Measurements from ENCODE around the gene ZBTB7B.

The ZBTB7B gene

DNA sequence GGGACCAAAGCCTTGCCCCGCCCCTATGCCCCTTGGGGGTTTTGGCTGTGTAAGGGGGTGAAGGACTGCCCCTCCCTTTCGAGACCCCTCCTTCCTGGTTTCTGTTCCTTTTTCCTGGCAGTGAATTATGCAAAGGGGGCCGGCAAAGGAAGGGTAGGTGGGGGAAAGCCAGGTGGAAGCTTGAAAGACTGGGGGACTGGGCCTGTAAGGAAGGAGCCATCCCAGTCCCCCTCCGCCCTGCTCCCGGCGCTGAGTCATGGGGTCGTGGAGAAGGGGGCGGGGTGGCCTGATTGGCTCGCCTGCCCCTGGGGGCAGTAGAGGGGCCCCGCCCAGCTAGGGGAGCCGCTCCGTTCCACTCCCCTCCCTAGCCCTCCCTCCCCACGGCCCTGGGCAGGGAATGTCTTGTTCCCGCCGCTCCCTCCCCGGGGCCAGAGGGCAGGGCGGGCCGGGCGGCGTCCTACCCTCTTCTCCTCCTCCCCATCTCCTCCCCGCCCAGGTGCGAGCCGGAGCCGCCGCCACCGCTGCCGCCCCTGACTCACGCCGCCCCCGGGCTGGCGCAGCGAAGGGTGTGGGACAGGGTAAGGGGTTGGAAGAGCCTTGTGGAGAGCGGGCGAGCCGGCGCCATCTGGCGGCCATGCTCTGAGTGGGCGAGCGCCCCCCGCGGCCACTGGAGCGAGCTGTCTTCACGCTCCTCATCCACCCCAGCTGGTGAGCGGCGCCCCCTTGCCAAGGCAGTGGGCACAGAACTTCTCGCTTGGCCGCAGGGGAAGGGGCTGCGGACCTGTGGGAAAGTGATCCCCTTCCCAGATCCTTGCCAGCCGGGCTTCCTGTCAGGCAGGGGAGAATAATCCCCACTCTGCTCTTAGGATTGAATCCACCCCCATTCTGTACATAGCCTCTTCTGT lies 14.7 kb downstream of the ZBTB7B start:
- DNase-seq (ENCODE audit: low spot score), result peak; percentile 97

DNA sequence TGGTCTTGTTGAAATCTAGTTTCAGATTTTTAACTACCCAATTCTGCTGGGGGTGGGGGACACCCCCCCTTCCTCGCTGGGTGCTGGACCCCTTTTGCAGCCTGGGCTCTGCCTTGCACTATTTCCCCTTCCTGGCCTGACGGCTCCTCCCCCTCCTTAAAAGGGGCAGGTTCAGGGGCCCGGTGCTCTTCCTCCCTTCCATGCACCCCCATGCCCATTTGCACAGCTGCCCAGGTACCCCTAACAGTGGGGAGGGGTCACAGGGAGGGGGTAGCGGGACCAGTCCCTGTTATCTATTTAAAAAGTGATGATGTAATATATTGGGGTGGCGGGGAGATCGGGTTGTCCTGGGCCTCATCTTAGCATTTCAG lies 15.3 kb downstream of the ZBTB7B start:
- DNase-seq (ENCODE audit: low spot score), result no peak

DNA sequence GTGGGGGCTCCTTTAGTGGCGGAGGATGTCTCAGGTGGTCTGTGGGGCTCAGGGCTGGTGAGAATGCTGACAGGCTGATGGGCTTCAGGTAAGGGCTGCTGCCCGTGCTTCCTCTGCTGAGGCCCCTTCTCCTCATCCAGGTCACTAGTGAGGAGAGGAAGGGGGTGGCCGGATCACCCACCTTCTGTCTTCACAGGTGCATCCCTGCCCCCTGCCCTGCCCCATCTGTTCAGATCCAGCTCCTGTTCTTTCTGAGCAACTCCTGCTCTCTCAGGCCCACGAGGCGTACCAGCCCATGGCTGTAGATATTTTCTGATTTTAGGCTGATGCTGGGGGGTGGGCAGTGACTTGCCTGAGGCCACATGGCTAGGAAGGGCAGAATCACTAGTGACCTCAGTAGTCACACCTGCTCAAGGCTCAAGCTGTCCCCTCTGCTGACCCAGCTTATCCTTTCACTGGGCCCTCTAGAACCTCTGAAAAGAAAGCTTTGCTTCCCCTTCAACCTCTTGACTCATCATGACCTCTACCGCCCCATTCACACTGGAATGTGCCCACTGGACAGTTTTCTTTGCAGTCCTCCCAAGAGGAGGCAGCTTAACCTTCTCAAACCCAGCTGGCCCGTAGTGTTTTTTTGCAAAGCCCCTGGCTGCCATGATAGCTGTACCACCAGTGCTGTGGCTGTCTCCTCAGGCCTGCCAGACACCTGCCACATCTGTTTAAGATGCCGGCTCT lies 16.2 kb downstream of the ZBTB7B start:
- DNase-seq (ENCODE audit: low spot score), result no peak

DNA sequence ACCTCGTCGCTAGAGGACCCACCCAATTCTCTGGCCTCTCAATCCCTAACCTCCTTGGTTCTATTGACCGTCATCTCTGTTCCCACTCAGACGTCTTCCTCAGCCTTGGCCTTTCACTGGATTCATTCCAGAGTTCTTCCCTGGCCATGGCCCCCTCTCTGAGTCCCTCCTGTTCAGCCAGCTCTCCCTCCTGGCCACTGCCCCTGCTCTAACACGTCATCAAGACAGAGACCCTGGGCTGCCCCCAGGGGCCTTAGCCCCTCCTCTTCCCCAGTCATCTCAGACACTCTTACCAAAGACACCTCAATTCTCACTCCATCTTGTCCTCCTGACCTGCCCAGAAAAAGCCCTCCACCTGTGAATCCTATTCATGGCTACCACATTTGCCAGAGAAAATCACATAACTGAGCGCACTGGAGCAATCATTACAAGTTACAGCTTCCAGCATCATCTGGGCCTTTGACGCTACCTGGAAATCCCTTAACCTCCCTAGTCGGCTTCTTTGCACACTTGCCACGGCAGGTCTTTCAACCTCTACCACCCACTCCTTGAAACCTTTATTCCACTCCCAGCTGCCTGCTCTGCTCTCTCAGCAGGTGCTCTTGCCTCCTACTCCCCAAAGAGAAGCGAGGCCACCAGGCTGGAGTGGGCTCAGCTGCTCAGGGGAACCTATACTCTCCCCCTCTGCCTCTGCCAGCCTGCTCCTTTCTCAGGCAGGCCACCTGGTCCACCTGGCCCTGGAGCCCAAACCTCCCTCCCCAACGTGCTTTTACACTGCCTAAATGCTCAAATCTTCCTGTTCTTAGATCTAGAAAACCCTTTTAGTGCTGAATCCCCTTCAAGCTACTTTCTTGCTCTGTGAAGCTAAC lies 17.0 kb downstream of the ZBTB7B start:
- no peak for DNase-seq (ENCODE audit: low spot score)

DNA sequence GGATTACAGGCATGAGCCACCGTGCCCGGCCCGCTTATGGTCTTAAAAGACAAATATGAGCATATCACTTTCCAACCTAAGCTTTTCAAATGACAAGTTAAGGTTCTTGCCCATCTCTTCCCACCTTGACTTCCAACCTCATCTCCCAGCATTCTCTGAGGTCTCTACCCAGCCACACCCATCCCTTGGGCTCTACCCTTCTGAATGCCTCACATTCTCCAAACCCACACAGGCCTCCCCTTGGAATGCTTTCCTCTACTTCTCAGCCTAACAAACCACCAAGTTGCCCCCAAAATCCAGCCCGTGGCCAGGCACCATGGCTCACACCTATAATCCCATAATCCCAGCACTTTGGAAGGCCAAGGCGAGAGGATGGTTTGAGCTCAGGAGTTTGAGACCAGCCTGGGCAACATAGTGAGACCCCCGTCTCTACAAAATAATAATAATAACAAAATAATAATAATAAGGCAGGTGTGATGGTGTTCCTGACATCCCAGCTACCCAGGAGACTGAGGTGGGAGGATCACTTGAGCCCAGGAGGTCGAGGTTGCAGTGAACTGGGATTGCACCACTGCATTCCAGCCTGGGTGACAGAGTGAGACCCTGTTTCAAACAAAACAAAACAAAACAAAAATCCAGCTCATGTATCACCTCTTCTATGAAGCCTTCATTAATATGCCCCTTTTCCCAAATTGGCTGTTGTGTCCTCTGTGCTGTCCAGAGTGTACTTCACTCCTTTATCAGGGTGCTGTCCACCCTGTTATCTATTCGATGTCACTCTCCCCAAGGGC lies 19.7 kb downstream of the ZBTB7B start:
- no peak for DNase-seq (ENCODE audit: low spot score)

DNA sequence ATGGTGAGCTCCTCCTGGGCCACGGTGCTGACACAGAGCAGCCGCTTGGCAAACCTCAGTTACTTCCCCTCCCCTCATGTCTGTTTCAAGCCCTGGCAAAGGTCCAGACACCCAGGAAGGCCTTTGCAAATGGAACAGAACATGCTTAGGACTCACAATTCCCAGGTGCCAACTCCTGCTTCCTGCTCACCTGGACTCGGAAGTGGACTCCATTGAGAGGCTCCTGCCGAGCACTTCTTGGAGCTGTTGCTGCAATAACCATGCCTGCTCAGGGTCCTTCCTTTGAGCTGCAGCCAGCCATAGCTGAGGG lies 20.3 kb downstream of the ZBTB7B start:
- DNase-seq (ENCODE audit: low spot score), result no peak

DNA sequence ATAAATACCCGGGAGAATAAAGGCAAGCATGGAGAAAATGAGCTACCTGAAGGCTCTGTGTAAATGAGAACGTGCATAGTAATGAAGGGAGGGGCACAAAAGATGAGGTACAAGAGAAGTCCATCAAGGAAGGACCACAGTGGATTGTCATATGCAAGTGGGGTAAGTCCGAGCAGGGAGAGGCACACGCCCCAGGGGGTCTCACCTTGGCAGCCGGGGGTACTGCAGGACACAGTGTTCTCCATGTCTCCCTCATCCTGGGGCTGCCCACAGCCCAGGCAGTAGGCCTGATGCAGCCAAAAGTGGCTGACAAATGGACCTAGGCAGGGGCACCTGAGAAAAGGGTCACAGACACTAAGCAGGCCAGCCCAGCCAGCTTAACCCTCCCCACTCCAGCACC lies 21.0 kb downstream of the ZBTB7B start:
- DNase-seq (ENCODE audit: low spot score), result no peak

DNA sequence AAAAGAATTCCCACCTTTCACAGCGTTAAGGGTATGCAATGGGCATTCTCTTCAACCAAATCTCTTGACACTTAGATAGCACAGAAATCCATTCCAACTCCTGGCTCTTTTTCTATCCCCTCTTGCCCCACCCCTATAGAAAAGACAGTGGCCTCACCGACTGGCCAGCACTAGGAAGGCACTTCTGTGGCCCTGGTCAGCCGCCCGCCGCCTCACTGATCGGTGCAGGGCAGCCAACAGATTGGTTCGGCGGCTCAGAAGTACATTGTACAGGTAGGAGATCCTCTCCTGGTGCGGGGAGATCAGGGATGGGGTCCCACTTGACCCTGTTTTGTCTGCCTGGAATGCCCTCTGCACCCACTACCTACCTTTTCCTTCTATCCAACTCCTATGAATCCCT lies 21.7 kb downstream of the ZBTB7B start:
- DNase-seq (ENCODE audit: low spot score), result no peak

DNA sequence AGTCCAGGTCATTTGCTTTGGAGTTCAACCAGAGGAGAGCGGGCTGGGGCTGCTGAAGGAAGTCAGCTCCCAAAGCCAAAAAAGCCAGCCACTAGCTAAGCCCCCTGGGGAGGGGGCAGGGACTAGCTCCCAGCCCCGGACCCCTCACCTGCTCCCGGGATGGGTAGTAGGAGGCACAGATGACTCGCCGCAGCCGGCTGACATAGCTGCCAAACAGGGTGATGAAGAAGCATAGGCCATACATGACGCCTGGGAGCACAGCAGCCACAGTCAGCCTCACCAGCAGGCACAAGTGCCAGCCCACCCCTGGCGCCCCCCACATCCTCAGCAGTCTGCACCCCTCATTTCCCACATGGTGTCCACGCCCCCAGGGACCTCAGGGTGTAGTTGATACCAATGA lies 23.6 kb downstream of the ZBTB7B start:
- DNase-seq (ENCODE audit: low spot score), result no peak

DNA sequence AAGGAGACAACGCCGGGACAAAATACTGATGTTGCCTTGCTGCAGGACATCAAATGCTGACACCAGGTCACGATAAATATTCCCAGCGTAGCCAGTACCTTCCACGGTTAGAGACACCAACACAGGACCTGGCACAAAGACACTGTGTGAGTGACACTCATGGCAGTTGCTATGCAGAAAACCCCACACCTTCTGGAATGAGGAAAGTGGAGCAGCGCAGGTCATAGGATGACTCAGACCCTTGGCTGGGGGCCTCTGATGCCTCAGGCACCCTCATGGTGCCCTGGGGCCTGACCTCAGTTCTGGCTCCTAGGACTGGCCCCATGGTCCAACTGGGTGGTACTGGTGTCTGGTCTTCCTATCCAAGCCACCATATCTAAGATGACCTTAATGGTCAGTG lies 24.0 kb downstream of the ZBTB7B start:
- DNase-seq (ENCODE audit: low spot score), result no peak

DNA sequence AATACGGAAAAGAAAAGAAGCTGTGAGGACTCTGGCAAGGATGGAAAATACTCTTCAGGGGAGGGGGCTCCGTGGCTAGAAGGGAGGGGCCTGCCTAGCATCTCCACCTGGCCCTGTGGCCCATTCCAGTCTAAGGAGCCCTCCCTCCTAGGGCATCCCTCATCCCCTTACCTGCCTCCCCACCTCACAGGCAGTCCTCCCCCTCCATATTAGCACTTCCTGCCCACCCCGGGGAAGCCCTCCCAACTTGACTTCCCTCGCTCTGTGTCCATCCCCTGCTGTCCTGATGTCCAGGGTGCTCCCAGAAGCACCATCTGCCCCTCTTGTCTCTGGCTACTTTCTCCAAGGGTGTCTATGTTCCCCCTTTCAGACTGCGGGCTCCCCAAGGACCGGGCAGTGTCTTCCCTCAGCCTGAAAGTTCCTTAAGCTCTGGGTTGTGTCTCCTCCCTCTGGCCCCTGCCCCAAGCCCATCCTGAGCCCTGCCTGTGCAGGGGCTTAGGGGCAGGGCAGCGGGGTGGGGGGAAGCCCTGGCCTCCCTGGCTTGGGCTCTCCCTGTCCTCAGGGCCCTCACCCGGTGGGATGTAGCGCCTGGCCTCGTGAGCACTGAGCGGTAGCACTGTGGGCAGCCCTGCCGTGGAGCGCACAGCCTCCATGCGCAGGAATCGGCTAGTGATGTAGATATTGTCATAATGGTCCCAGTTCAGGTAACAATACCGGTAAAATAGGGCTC lies 27.1 kb downstream of the ZBTB7B start:
- DNase-seq (ENCODE audit: low spot score), result no peak

DNA sequence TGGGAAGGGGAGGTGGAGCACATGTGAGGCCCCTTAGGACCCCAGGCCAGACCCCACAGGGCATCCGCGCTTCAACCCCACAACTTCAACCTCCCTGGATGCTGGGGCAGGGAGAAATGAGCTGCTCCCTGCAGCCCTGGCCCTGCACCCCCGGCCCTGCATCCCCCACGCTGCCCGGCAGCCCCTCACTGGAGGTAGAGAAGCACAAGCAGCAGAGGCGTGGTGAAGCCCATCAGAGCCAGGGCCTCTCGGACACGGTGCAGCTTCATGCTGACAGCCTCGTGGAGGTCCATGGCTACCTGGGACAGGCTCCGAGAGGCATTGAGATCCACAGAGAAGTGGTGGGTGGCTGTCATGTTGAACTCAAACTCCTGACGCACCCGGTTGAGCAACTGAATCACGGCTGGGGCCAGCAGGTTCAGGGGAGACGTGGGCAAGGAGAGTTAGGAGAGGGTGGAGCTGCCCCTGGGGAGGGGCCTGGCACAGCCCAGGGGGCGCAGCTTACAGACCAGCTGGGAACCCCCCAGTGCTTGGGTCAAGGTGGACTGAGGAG lies 27.7 kb downstream of the ZBTB7B start:
- DNase-seq (ENCODE audit: low spot score), result no peak

DNA sequence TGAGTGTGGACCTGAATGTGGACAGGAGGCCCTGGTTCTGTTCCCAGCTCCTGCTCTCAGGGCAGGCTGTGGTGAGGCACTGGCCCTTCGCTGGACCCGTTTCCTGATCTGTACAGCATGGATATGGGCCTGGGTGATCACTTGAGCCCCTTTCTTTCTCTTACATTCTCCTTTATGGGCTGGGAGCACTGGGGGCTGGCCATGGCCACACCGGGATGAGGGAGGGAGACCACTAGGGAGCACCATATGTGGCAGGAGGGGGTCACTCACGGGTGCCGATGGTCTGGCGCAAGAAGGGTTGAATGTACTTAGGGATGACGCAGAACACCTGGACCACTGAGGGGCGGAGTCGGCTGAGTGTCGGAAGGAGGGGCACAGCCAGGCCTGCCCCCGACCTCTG lies 28.3 kb downstream of the ZBTB7B start:
- DNase-seq (ENCODE audit: low spot score), result no peak

DNA sequence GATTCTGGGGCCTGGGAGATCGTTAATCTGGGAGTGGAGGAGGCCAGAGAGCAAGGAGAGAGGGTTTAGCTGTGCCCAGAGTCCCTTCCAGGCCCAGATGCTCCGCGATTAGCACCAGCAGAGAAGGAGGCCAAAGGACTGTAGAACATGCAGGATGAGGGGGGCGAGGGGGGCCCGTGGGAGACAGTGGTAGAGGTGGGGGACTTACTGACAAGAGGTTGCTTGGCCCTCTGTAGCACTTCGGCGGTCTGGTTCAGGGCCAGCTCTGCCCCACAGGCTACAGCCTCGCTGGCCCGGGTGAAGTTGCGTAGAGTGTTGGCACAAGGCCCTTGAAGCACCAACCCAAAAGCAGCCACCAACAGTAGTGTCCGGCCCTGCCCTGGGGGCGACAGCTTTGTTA lies 30.3 kb downstream of the ZBTB7B start:
- DNase-seq (ENCODE audit: low spot score), result no peak

DNA sequence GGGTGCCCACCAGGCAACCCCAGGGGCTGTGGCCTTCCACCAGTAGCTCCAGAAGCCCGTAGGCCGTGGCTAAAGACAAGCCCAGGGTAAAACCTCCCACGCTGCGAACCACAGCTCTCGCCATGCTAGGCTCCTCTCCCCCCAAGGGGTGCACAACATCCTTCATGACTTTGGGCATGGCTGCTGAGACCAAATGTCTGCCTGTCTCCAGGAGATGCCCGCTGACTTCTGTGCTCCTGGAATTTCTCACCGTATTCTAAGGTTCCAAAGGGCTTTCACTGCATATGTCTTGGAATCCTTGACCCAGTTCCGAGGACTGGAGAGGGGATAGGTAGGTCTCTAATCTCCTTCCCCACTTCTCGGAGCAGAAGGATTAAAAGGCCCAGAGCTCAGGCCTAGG lies 30.9 kb downstream of the ZBTB7B start, which contains the start of the genes DCST1 and DCST2:
Gene DCST1 (plus strand): TSS at position 301 of the 400 bp plus-strand sequence. CDS start 213 bp downstream, outside the sequence.
Gene DCST2 (minus strand): TSS at position 258 of the 400 bp plus-strand sequence. CDS start 80 bp downstream, at position 178.
- no peak for DNase-seq (ENCODE audit: low spot score)

DNA sequence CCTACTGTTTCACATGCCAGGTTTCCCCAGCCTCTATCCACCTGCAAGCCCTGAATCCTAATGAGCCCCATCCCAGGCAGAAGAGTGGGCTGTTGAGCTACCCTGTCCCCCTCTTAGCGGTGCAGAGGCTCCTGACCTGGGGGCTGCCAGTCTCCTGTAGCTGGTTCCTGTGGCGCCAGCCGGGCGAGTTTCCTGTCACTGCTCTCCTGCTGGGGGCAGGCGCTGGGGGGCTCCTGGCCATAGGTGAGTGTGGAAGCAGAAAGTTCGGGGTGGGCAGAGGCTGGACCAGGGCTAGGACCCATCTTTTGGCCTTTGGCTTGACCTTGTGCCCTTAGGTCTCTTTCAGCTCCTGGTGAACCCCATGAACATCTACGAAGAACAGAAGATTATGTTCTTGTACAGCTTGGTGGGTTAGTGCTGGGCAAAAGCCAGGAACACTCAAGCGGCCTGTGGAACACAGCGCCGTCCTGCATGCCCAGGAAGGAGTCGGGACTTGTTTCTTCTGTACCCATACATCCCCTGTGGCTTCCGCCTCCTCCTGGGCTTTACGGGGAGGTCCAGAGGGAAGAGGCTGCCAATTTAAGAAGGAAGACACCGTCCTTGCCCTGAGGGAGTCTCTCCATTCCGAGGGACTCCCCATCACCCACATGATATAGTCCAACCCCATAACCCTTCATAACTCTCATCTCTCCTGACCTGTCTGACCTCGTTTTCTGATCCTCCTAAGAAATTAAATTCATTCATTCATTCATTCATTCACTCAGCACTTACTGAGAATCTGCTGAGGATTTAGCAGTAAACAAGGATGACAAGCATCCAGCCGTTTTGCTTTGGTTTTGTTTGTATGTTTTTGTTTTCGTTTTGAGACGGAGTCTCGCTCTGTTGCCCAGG lies 32.0 kb downstream of the ZBTB7B start:
- DNase-seq (ENCODE audit: low spot score), result no peak

DNA sequence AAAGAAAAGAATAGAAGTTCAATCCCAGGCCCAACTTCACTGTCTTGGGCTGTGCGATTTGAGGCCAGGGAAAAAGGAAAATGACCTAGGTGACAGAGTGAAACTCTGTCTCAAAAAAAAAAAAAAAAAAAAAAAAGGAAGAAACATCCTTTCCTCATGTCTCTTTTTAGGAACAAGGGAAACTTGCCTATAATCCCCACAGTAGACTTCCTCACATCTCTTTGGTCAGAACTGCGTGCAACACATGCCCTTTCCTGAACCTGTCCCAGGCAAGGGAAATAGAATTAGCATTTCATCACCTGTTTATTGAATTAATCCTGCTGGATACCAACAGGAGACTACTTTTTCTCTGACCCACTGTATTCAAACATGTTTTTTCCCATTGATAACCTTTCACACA lies 33.3 kb downstream of the ZBTB7B start:
- DNase-seq (ENCODE audit: low spot score), result no peak

DNA sequence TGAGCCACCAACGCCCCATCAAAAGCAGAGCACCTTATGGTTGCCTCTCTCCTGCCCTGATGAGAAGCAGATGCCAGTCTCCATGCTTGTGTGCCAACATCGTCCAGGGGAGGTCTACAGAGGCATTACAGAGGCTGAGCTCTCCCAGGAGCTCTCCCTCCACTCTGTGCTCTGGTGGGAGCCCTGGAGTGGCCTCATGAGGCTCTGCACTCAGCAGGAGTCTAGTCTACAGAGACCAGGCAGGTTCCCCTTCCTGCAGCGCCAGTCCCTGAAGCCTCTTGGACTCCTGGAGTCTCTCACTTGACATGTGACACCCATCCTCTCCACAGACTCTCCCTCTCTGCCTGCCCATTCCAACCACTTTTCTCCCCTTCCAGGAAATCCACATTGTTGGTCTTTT lies 34.4 kb downstream of the ZBTB7B start:
- no peak for DNase-seq (ENCODE audit: low spot score)

DNA sequence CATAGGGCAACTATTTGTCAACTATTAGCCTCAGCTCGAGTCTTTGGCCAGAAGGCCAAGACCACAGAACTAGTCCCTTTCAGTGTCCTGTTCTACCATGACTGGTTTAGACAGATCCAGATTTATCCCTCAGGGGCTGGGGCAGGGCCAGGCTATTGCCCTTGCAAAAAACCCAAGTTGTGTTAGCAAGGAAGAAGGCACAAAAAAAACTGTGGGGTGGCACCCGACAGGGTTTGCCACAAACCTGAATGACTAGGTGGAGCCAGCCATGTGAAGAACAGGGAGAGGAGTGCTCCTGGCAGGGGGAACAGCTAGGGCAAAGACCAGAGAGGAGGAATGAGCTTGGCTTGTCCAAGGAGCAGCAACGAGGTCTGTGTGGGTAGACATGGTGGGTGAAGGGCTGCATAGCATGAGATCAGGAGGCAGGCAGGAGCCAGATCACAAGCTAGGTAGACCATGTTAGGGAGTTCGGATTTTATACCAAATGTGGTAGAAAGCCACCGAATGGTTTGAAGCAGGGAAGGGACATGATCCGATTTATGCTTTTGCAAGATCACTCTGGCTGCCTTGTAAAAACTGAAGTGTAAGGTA lies 35.3 kb downstream of the ZBTB7B start:
- no peak for DNase-seq (ENCODE audit: low spot score)
